Suprapubic skin (tissue), 4 donors: ENCODE results near the gene MED13L. TPM values are rescaled to one million over a fixed set of nuclear protein-coding genes. Genes with fewer than 3 reads are reported as not detected.

ENCODE experiments used
- DNase-seq, 2 donors: peaks; one replicate each; pipeline ENCODE4 v3.0.0-alpha.2; 2019; ENCODE audit warnings: low spot score in 2 of 2
- H3K27ac ChIP-seq: fragments of 200-600 bp; sonication (generic); one replicate; pipeline ENCODE4 v1.5.1; 2019
- H3K27me3 ChIP-seq: fragments of 200-600 bp; sonication (generic); one replicate; pipeline ENCODE4 v1.5.1; 2019
- H3K36me3 ChIP-seq: fragments of 200-600 bp; sonication (generic); one replicate; pipeline ENCODE4 v1.5.1; 2019
- H3K4me1 ChIP-seq: fragments of 200-600 bp; sonication (generic); one replicate; pipeline ENCODE4 v1.5.1; 2019
- H3K4me3 ChIP-seq: fragments of 200-600 bp; sonication (generic); one replicate; pipeline ENCODE4 v1.5.1; 2019; ENCODE audit warnings: mild to moderate bottlenecking
- H3K9me3 ChIP-seq: fragments of 200-600 bp; sonication (generic); one replicate; pipeline ENCODE4 v1.5.1; 2019
- CTCF ChIP-seq, 2 donors: fragments of 200-600 bp in 1 of 2; fragments of 450-650 bp in 1 of 2; sonication (generic) in 1 of 2; IDR thresholded peaks; one replicate each; pipeline ENCODE4 v1.5.1; 2016 to 2019; ENCODE audit warnings: antibody characterized with exemption in 2 of 2, mild to moderate bottlenecking in 1 of 2, moderate library complexity in 1 of 2
- EP300 ChIP-seq: sonication (generic); formaldehyde crosslinking; IDR thresholded peaks from one replicate; pipeline ENCODE4 v1.6.1; 2017; ENCODE audit warnings: antibody characterized with exemption
- POLR2A ChIP-seq, 2 donors: fragments of 450-650 bp; IDR thresholded peaks; one replicate each; pipeline ENCODE4 v1.6.1; 2017; ENCODE audit warnings: antibody characterized with exemption in 2 of 2, mild to moderate bottlenecking in 2 of 2, moderate library complexity in 2 of 2
- POLR2AphosphoS5 ChIP-seq, 3 donors: sonication (generic); formaldehyde crosslinking; IDR thresholded peaks; one replicate each; pipeline ENCODE4 v1.6.1; 2017; ENCODE audit warnings: antibody characterized with exemption in 3 of 3
- WGBS: methylation state at CpG from one replicate; pipeline ENCODE4 v1.1.5; 2018; 5-methylcytosine and 5-hydroxymethylcytosine counted together
- total RNA-seq, 4 donors: library from RNA; depleted of rRNA; stranded (reverse); fragments of >200 nt; gene quantifications; one replicate each; pipeline ENCODE4 v1.1.0, GENCODE V29; 2016

The MED13L gene
- total RNA-seq, 4 donors from 2014 or later: 173 to 418 (median 228) TPM

GRCh38 chr12:115945491-115945885 lies 332.0 kb downstream of the MED13L start:
- peaks cover 13% of the 10 kb centered on the region for H3K36me3 ChIP-seq
- DNase-seq: no peak
- no peaks in the 10 kb centered on the region for H3K27me3 ChIP-seq
- no peaks in the 10 kb centered on the region for H3K9me3 ChIP-seq
- H3K4me3 ChIP-seq: no peak overlapping the region
- no peaks in the 10 kb centered on the region for H3K4me1 ChIP-seq
- WGBS: 88% methylated on average over 5 of the region's 5 CpGs
- TF ChIP-seq CTCF (IDR thresholded peaks at IDR 0.05): no peak
- TF ChIP-seq POLR2A (IDR thresholded peaks at IDR 0.05): no peak
- no peak overlapping the region for H3K27ac ChIP-seq

DNA sequence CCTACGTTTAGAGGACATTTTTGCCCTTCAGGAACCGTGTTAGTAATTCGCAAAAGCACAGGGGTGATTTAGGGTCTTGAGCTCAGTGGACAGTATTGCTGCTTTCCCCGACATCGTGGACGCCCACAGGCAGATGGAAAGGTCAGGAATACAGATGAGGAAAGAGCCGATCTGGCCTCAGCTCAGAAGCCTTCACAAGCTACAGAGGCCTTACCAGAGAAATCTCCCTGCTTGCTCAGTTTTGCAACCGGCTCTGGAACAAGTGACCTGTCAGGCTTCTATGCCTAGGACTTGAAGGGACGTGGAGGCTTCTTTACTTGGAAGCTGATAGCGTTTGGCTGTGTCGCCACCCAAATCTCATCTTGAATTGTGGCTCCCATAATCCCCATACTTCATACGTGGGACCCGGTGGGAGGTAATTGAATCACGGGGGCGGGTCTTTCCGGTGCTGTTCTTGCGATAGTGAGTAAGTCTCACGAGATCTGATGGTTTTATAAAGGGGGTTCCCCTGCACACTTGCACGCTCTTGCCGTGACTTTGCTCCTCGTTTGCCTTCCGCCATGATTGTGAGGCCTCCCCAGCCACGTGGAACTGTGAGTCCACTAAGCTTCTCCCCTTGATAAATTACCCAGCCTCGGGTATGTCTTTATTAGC lies 332.5 kb downstream of the MED13L start:
- DNase-seq: no peak
- TF ChIP-seq EP300 (no peak), POLR2AphosphoS5 (IDR thresholded peaks at IDR 0.05) (no peak), POLR2A (IDR thresholded peaks at IDR 0.05) (no peak), CTCF (IDR thresholded peaks at IDR 0.05) (no peak)

GRCh38 chr12:115944392-115944742 lies 333.1 kb downstream of the MED13L start:
- Histone ChIP-seq H3K36me3 (peaks cover 6% of the 10 kb centered on the region), H3K4me3 (no peak overlapping the region), H3K9me3 (no peaks in the 10 kb centered on the region), H3K27ac (no peak overlapping the region), H3K4me1 (no peaks in the 10 kb centered on the region), H3K27me3 (no peaks in the 10 kb centered on the region)
- no peak for TF ChIP-seq CTCF (IDR thresholded peaks at IDR 0.05)
- no peak for TF ChIP-seq POLR2AphosphoS5 (IDR thresholded peaks at IDR 0.05)
- no peak for TF ChIP-seq POLR2A (IDR thresholded peaks at IDR 0.05)
- no peak for TF ChIP-seq EP300
- DNase-seq: no peak
- WGBS: 93% methylated on average over 8 of the region's 8 CpGs

More for the DNA sequence above, 332.5 kb downstream of the MED13L start:
- peaks cover 8% of the 10 kb centered on the region for H3K36me3 ChIP-seq
- H3K4me1 ChIP-seq: no peaks in the 10 kb centered on the region
- no peak overlapping the region for H3K27ac ChIP-seq
- H3K9me3 ChIP-seq: no peaks in the 10 kb centered on the region
- H3K4me3 ChIP-seq: no peak overlapping the region
- WGBS: 85% methylated on average over 24 of the region's 24 CpGs
- no peaks in the 10 kb centered on the region for H3K27me3 ChIP-seq

GRCh38 chr12:115943630-115944391 lies 333.7 kb downstream of the MED13L start:
- Histone ChIP-seq H3K27me3 (no peaks in the 10 kb centered on the region), H3K9me3 (peaks cover 4% of the 10 kb centered on the region), H3K36me3 (peaks cover 6% of the 10 kb centered on the region), H3K27ac (no peak overlapping the region), H3K4me3 (no peak overlapping the region), H3K4me1 (no peaks in the 10 kb centered on the region)
- WGBS: 73% methylated on average over 9 of the region's 13 CpGs
- TF ChIP-seq POLR2AphosphoS5 (IDR thresholded peaks at IDR 0.05) (no peak), POLR2A (IDR thresholded peaks at IDR 0.05) (no peak), CTCF (IDR thresholded peaks at IDR 0.05) (no peak), EP300 (no peak)
- no peak for DNase-seq

GRCh38 chr12:115943310-115943629 lies 334.2 kb downstream of the MED13L start:
- no peak for TF ChIP-seq EP300
- no peak for TF ChIP-seq POLR2A (IDR thresholded peaks at IDR 0.05)
- no peak for TF ChIP-seq POLR2AphosphoS5 (IDR thresholded peaks at IDR 0.05)
- TF ChIP-seq CTCF (IDR thresholded peaks at IDR 0.05): no peak
- no peak overlapping the region for H3K27ac ChIP-seq
- DNase-seq: no peak
- H3K36me3 ChIP-seq: peaks cover under 1% of the 10 kb centered on the region
- H3K9me3 ChIP-seq: peaks cover 7% of the 10 kb centered on the region
- 95% methylated on average over 5 of the region's 7 CpGs for WGBS
- no peak overlapping the region for H3K4me3 ChIP-seq
- H3K27me3 ChIP-seq: no peaks in the 10 kb centered on the region
- no peaks in the 10 kb centered on the region for H3K4me1 ChIP-seq
